Keratinocyte (primary cell): ENCODE results near the gene RPS6KL1.

Experiments used
- EZH2 ChIP-seq: IDR thresholded peaks from one replicate; pipeline ENCODE4 v1.6.1; 2012; ENCODE audit warnings: inconsistent platforms, mild to moderate bottlenecking, low read length, moderate library complexity
- TF ChIP-seq, protein P1 (sequence below), 3 experiments: IDR thresholded peaks in 1 of 3; conservative IDR thresholded peaks in 1 of 3; optimal IDR thresholded peaks in 1 of 3; 2 replicates in 2 of 3; 3 replicates in 1 of 3; pipeline versions ENCODE3 to v1.5.1; 2011; ENCODE audit warnings: low read length in 3 of 3, mild to moderate bottlenecking in 3 of 3, moderate library complexity in 2 of 3, control low read depth in 1 of 3, inconsistent platforms in 1 of 3; ENCODE audit not compliant: insufficient read depth in 2 of 3; ENCODE audit errors: extremely low read depth in 1 of 3

DNA sequence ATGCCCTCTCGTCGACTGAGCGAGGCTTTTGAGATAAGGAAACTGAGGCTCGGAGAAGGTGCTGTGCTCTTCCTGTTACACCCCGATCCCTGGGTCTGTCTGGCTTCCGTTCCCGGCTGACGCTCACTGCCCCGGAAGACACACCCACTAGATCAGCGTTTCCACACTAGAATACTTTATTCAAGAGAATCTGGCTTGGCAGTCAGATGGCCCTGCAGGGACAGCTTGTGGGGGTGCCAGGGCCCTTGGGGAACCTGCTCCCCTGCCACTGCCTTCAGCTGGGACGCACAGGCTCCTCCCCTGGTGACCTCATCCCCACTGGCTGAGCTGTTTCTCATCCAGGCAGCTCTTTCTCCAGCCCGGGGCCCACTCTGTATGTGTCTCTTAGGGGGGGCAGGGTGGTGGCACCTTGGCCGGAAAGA is 18.6 kb upstream of the RPS6KL1 start:
- TF ChIP-seq, protein P1, sequence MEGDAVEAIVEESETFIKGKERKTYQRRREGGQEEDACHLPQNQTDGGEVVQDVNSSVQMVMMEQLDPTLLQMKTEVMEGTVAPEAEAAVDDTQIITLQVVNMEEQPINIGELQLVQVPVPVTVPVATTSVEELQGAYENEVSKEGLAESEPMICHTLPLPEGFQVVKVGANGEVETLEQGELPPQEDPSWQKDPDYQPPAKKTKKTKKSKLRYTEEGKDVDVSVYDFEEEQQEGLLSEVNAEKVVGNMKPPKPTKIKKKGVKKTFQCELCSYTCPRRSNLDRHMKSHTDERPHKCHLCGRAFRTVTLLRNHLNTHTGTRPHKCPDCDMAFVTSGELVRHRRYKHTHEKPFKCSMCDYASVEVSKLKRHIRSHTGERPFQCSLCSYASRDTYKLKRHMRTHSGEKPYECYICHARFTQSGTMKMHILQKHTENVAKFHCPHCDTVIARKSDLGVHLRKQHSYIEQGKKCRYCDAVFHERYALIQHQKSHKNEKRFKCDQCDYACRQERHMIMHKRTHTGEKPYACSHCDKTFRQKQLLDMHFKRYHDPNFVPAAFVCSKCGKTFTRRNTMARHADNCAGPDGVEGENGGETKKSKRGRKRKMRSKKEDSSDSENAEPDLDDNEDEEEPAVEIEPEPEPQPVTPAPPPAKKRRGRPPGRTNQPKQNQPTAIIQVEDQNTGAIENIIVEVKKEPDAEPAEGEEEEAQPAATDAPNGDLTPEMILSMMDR (optimal IDR thresholded peaks at IDR 0.05 in 1 of 3, IDR thresholded peaks at IDR 0.05 in 1 of 3, conservative IDR thresholded peaks at IDR 0.05 in 1 of 3; ENCODE audit: extremely low read depth in 1 of 3, insufficient read depth in 2 of 3, low read length in 3 of 3): no peak
- TF ChIP-seq EZH2: no peak
